Caco-2 (cell line): Measurements from ENCODE around the gene ATPAF1. TPM values are rescaled to one million over a fixed set of nuclear protein-coding genes. Genes with fewer than 3 reads are reported as not detected.
A peak's percentile ranks its signal among the peaks of the same experiment; 100 is the strongest.

Experiments
- BruUV-seq: library from RNA; stranded (reverse); fragments of 400-500 nt; replicated peaks from 2 replicates; lab custom pipeline; 2021; lab: Mats Ljungman, UMichigan
- CTCF ChIA-PET: fragments of 300-600 bp; sonication (Branson Sonifier 250); formaldehyde crosslinking; loops from one replicate; lab custom pipeline; 2022; ENCODE audit warnings: antibody characterized with exemption; lab: Charles Lee
- POLR2A ChIA-PET: fragments of 300-600 bp; sonication (Branson Sonifier 250); formaldehyde crosslinking; loops from one replicate; lab custom pipeline; 2022; ENCODE audit warnings: antibody characterized with exemption; lab: Charles Lee
- DNase-seq, 2 experiments: peaks; one replicate each; pipeline versions ENCODE4 v3.0.0 to v3.0.0-alpha.2; 2020 to 2022
- H3K27me3 ChIP-seq: replicated peaks from 2 replicates; pipeline ENCODE4 v1.6.0; 2011; ENCODE audit warnings: low read length; ENCODE audit not compliant: control insufficient read depth, insufficient read depth
- H3K36me3 ChIP-seq: 2 replicates; pipeline ENCODE4 v1.5.1; 2011; ENCODE audit warnings: low read length; ENCODE audit not compliant: control insufficient read depth, insufficient read depth
- H3K4me1 ChIP-seq: fragments of 250-450 bp; sonication (Bioruptor Pico); 2 replicates; pipeline ENCODE4 v1.5.1; 2020; ENCODE audit warnings: mild to moderate bottlenecking
- H3K4me3 ChIP-seq: 2 replicates; pipeline ENCODE4 v1.5.1; 2011; ENCODE audit warnings: low read depth, mild to moderate bottlenecking, control low read depth, low read length
- H3K9me3 ChIP-seq: fragments of 250-450 bp; sonication (Bioruptor Pico); 2 replicates; pipeline ENCODE4 v1.5.1; 2020; ENCODE audit warnings: mild to moderate bottlenecking, moderate library complexity
- H3K27ac Mint-ChIP-seq: one replicate; pipeline ENCODE4 v1.8.0; 2022; ENCODE audit warnings: mixed read lengths; ENCODE audit not compliant: unreplicated experiment
- H3K27me3 Mint-ChIP-seq: one replicate; pipeline ENCODE4 v1.8.0; 2022; ENCODE audit warnings: mixed read lengths; ENCODE audit not compliant: insufficient read depth, unreplicated experiment
- H3K36me3 Mint-ChIP-seq: one replicate; pipeline ENCODE4 v1.8.0; 2022; ENCODE audit warnings: mild to moderate bottlenecking, mixed read lengths; ENCODE audit not compliant: insufficient read depth, unreplicated experiment
- H3K4me1 Mint-ChIP-seq: one replicate; pipeline ENCODE4 v1.8.0; 2022; ENCODE audit warnings: low read depth, mixed read lengths; ENCODE audit not compliant: unreplicated experiment
- H3K4me3 Mint-ChIP-seq: one replicate; pipeline ENCODE4 v1.8.0; 2022; ENCODE audit warnings: mild to moderate bottlenecking, moderate library complexity, mixed read lengths; ENCODE audit not compliant: unreplicated experiment
- H3K9me3 Mint-ChIP-seq: one replicate; pipeline ENCODE4 v1.8.0; 2022; ENCODE audit warnings: mixed read lengths; ENCODE audit not compliant: unreplicated experiment
- CTCF ChIP-seq, 2 experiments: fragments of 200-600 bp in 1 of 2; IDR thresholded peaks; 1 replicate in 1 of 2; 2 replicates in 1 of 2; pipeline versions ENCODE4 v1.5.1 to v1.8.0; 2011 to 2022; ENCODE audit warnings: antibody characterized with exemption in 1 of 2, control low read depth in 1 of 2, inconsistent platforms in 1 of 2, low read depth in 1 of 2, low read length in 1 of 2, mild to moderate bottlenecking in 1 of 2, moderate library complexity in 1 of 2; ENCODE audit not compliant: insufficient read depth in 1 of 2, severe bottlenecking in 1 of 2, unreplicated experiment in 1 of 2
- intact Hi-C: fragments of 100-400 bp; cut with micrococcal nuclease; formaldehyde crosslinking; loops from one replicate; pipeline ENCODE4 v1.10.0; 2022; ENCODE audit not compliant: unreplicated experiment
- total RNA-seq: library from RNA; stranded (reverse); gene quantifications from 2 replicates; pipeline ENCODE4 v1.2.3, GENCODE V29; 2022

The ATPAF1 gene
- total RNA-seq, 1 experiment from 2014 or later: 31.7 TPM

GRCh38 chr1:46677339-46677738 is 9.2 kb upstream of the ATPAF1 start:
- Histone ChIP-seq H3K4me3 (no peak overlapping the region), H3K36me3 (no peaks in the 10 kb centered on the region; the same call in 1 of the 2 replicates), H3K4me1 (no peaks in the 10 kb centered on the region), H3K27me3 (no peaks in the 10 kb centered on the region), H3K9me3 (no peaks in the 10 kb centered on the region)
- H3K36me3 Mint-ChIP-seq: peaks cover 24% of the 10 kb centered on the region
- no TSS peak for BruUV-seq
- no peak overlapping the region for H3K27ac Mint-ChIP-seq
- H3K4me1 Mint-ChIP-seq: no peaks in the 10 kb centered on the region
- no peak overlapping the region for H3K4me3 Mint-ChIP-seq
- H3K27me3 Mint-ChIP-seq: no peaks in the 10 kb centered on the region
- TF ChIP-seq CTCF (IDR thresholded peaks at IDR 0.05; ENCODE audit: insufficient read depth in 1 of 2, low read depth in 1 of 2, low read length in 1 of 2, severe bottlenecking in 1 of 2, unreplicated experiment in 1 of 2): no peak
- ChIA-PET POLR2A (interaction anchor here (0.6 kb wide), 1 partner anchor 42 kb away, joined by 3 read pairs; no protein-coding TSS in a partner anchor), CTCF (no interaction called here)
- intact Hi-C loops: no loop called here
- no peaks in the 10 kb centered on the region for H3K9me3 Mint-ChIP-seq
- no peak for DNase-seq

GRCh38 chr1:46676531-46676930 is 8.4 kb upstream of the ATPAF1 start:
- ChIA-PET CTCF (no interaction called here), POLR2A (no interaction called here)
- Mint-ChIP-seq H3K4me3 (no peak overlapping the region), H3K9me3 (no peaks in the 10 kb centered on the region), H3K27ac (no peak overlapping the region), H3K27me3 (no peaks in the 10 kb centered on the region), H3K36me3 (peaks cover 24% of the 10 kb centered on the region), H3K4me1 (no peaks in the 10 kb centered on the region)
- TF ChIP-seq CTCF (IDR thresholded peaks at IDR 0.05; ENCODE audit: insufficient read depth in 1 of 2, low read depth in 1 of 2, low read length in 1 of 2, severe bottlenecking in 1 of 2, unreplicated experiment in 1 of 2): no peak
- H3K27me3 ChIP-seq: no peaks in the 10 kb centered on the region
- H3K4me1 ChIP-seq: no peaks in the 10 kb centered on the region
- BruUV-seq: no TSS peak
- no peaks in the 10 kb centered on the region for H3K9me3 ChIP-seq
- H3K36me3 ChIP-seq: no peaks in the 10 kb centered on the region; the same call in 1 of the 2 replicates
- intact Hi-C loops: no loop called here
- no peak overlapping the region for H3K4me3 ChIP-seq
- DNase-seq: no peak

- Histone ChIP-seq H3K9me3 (no peaks in the 10 kb centered on the region), H3K27me3 (no peaks in the 10 kb centered on the region), H3K36me3 (no peaks in the 10 kb centered on the region; the same call in 1 of the 2 replicates), H3K4me3 (no peak overlapping the region), H3K4me1 (no peaks in the 10 kb centered on the region)
- BruUV-seq: no TSS peak
- TF ChIP-seq CTCF (IDR thresholded peaks at IDR 0.05; ENCODE audit: insufficient read depth in 1 of 2, low read depth in 1 of 2, low read length in 1 of 2, severe bottlenecking in 1 of 2, unreplicated experiment in 1 of 2): no peak
- intact Hi-C loops: no loop called here
- DNase-seq: peak in 1 of 2 experiments; percentile 16
- no peak overlapping the region for H3K4me3 Mint-ChIP-seq
- no peak overlapping the region for H3K27ac Mint-ChIP-seq
- POLR2A ChIA-PET: no interaction called here
- no peaks in the 10 kb centered on the region for H3K4me1 Mint-ChIP-seq
- no peaks in the 10 kb centered on the region for H3K9me3 Mint-ChIP-seq
- no peaks in the 10 kb centered on the region for H3K27me3 Mint-ChIP-seq
- H3K36me3 Mint-ChIP-seq: peaks cover 22% of the 10 kb centered on the region
- CTCF ChIA-PET: no interaction called here
Observed at GRCh38 chr1:46675549-46676314, 7.6 kb upstream of the ATPAF1 start.
